GM13976 (cell line): ENCODE results near the gene GRK3.

Experiments used
- DNase-seq: peaks from one replicate; pipeline ENCODE4 v3.0.0; 2012; ENCODE audit warnings: low spot score
- in situ Hi-C: fragments of 300-500 bp; cut with MboI; formaldehyde crosslinking; loops from one replicate; pipeline ENCODE4 v1.12.0; 2022; ENCODE audit warnings: low sequenced_read_pairs, mixed read lengths, inconsistent platforms; ENCODE audit not compliant: unreplicated experiment
- TF ChIP-seq, protein P1 (sequence below): IDR thresholded peaks from 2 replicates; pipeline ENCODE4 v1.5.1; 2012; ENCODE audit warnings: borderline replicate concordance, mild to moderate bottlenecking; ENCODE audit not compliant: insufficient read depth; ENCODE audit errors: extremely low read depth, missing control alignments, control extremely low read depth

The GRK3 gene

DNA sequence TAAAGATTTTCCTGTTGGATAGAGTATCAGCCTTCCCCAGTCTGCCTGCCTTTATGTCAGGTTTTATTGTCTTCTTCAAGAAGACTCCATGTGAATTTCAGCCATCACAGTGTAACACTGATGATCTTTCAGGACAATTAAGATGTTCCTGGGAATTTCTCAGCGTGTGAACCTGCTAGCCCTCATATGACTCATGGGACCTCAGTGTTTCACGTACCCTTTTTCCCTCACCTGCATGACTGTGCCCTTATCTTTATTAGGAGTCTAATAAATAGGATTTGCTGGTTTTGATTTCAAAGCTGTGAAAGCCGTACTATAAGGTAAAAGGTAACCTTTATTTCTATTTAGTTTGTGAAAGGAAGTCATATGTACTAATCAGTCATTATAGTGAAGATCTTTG lies 95.9 kb downstream of the GRK3 start:
- TF ChIP-seq, protein P1, sequence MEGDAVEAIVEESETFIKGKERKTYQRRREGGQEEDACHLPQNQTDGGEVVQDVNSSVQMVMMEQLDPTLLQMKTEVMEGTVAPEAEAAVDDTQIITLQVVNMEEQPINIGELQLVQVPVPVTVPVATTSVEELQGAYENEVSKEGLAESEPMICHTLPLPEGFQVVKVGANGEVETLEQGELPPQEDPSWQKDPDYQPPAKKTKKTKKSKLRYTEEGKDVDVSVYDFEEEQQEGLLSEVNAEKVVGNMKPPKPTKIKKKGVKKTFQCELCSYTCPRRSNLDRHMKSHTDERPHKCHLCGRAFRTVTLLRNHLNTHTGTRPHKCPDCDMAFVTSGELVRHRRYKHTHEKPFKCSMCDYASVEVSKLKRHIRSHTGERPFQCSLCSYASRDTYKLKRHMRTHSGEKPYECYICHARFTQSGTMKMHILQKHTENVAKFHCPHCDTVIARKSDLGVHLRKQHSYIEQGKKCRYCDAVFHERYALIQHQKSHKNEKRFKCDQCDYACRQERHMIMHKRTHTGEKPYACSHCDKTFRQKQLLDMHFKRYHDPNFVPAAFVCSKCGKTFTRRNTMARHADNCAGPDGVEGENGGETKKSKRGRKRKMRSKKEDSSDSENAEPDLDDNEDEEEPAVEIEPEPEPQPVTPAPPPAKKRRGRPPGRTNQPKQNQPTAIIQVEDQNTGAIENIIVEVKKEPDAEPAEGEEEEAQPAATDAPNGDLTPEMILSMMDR: no peak
- in situ Hi-C loops: no loop called here
- DNase-seq: no peak

DNA sequence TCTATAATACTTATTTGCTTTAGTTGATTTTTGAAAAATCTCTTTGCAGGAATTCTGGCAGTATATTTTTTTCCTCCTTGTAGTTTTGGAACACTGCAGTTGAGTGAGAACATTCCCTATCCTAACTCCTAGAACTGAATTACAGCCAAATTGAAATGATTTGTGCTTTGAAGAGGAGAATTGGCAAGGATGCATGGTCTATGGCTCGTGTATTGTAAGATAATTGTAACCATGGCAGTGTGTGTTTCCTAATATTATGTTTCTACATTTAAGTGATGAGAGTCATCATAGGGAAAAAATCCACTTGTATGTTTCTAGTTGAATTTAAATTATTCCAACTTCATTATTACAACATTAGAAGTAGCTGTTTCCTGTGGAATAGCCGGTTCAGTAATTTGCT lies 96.6 kb downstream of the GRK3 start:
- in situ Hi-C loops: no loop called here
- TF ChIP-seq, protein P1: no peak
- DNase-seq: no peak

DNA sequence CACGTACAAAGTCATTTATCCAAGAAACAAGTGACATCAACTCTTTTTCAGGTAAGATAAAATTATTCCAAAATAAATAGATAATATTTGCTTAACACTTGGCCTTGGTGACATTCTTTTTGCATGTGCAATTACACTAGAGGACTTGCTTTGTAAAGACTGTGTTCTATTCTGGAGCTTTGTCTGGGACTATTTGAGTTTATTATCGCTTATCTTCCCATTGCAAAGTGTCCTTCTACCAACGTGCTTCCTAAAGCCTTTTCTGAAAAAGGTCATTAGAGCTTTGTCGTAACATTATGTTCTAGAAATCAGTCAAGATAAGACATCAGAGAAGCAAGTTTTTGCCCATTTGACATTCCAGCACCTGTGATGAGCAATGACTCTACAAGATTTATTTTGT lies 99.2 kb downstream of the GRK3 start:
- in situ Hi-C loops: no loop called here
- TF ChIP-seq, protein P1: no peak
- no peak for DNase-seq

DNA sequence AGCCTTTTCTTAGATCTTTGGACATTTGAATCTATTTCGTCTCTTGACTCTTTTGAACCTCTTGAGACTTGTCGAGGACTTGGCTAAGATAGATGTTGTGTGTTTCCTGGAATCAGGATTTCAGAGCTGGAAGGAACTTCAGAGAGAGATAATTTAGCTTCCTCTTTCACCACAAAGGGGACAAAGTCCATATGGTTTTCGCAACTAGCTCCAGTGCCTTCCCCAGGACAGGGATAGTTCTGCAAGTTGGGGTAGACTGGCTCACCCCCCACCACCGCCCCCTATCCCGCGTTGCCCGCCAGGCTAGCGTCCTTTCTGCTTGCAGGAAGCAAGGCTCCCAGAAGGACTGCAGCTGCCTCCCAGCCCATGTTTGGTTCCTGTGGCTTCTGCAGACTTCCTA lies 101.8 kb downstream of the GRK3 start:
- DNase-seq: no peak

DNA sequence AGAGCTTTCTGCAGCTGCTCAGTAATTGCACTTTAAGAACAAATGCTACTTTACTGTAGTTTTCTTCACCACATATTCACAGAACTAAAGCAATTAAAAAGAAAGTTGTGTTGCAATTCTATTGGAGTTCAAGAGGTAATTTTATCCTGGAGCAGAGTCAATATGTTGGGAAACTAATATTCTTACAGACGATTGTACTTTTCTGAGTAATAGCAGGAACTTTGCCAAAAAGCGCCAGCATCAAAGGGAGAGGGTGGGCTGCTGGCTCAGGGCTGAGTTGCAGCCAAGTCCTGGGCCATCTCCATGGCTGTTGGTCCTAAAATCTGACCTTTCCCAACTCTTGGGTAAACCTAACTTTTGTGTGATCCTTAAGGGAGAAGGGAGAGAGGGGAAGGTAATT lies 104.0 kb downstream of the GRK3 start:
- no peak for DNase-seq
- TF ChIP-seq, protein P1: no peak
- in situ Hi-C loops: no loop called here

More for the DNA sequence above, 101.8 kb downstream of the GRK3 start:
- TF ChIP-seq, protein P1: no peak
- in situ Hi-C loops: no loop called here

DNA sequence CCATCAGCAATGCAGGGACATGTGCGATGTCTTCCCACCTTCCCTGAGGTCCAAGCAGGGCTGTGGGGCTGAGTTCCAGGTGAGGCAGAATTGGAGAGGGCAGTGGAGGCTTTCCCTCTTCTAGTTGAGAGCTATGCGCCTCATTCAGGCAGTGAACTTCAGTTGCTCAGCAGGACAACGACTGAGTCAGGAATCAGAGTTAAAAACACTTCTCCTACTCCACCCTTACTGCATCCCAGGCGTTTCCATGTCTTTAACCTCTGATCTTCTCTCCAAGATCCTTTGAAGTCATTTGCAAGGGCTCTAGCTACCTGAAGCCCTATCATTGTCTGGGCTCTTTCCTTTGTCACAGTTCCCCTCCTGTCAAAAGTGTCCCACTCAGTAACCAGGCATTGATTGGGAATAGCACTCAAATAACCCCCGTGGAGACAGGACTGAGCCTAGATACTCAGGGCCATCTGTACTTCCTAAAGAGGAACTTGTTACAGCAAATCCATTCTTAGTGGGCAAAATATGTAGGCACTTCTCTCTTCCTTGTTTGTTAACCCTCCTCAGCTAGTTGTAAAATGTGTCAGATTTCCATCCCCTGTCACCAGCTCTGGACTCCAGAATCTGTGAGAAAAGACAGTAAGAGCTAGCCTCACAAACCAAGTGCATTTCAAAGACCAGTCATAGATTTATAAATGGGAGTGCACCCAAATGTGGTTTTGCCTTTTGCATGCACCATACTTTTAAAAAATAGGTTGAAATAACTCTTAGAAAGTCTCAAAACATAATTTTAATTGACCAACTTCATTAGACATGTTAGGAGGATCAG lies 105.0 kb downstream of the GRK3 start:
- TF ChIP-seq, protein P1: no peak
- DNase-seq: no peak
- in situ Hi-C loops: no loop called here
